Fibroblast of skin of abdomen (primary cell): ENCODE measurements around the gene KRAS.
A peak's percentile ranks its signal among the peaks of the same experiment; 100 is the strongest.

ENCODE experiments used
- DNase-seq: peaks from one replicate; pipeline ENCODE4 v3.0.0-alpha.2; 2013

The KRAS gene

DNA sequence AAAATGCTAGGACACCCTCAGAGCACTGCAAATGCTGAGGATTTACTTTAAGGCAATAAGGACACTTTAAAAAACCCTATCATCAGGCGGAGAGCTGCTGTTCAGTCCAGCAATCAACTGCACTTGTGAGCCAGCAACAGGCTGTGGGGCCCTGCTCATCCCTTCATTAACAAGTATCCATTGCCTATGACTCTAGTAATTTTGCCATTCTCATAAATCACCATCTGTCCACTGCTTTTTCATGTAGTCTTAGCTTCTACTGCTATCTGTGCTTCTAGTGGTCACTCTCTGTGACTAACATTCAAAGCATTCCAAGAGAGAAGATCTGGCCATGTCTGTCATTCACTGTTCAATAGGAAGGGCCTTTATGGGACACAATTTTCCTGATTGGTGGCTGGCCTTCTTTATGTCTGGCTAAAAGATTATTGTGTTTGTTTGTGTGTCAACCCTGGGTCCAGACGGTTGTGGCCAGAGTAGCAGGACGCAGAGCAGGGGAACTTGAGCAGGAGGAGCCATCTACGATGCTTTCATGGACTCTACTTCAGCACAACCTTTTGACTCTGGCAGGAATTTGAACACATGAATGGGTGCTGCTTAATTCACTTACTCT lies 3.6 kb upstream of the KRAS start:
- peak; percentile 59 for DNase-seq

- DNase-seq, result no peak
Observed at GRCh38 chr12:25253371-25254068, 2.8 kb upstream of the KRAS start.

GRCh38 chr12:25252946-25253345 lies 2.2 kb upstream of the KRAS start:
- no peak for DNase-seq

DNA sequence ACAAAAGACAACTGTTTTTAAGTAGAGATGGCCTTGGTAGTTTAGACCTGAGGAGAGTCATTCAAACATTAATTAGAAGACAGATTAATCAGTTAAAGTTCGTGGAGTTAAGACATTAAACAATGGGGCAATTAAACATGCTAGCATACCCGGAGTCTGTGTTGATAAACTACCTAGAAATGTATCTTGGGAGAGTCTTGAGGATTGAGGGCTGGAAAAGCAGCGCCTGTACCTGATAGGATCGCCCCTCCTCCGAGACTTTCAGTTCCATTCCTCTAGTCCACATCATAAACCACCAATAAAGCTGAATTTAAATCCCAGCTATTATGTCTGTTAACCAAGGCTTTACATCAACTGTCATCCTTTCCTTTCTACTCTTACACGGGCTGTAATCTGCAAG lies 1.0 kb upstream of the KRAS start:
- DNase-seq, result no peak

- DNase-seq, result no peak
Observed at GRCh38 chr12:25249931-25250738, 594 bp downstream of the KRAS start.

DNA sequence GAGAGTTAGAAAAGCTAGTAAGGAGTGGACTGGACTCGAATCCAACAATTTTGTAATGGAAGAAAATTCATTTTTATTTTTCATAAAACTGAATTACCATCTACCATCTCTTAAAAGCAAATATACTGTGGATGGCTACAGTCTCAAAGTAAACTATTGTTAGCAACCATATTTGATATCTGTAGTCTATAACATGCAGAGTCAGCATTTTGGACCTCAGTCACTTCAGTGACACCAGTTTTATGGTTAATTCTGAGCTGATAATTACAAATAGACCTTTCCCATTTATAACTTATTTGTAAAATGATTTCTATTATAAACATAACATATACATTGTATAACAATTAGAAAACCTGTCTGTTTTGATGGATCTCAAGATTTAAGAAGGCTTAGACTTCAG lies 2.0 kb downstream of the KRAS start:
- no peak for DNase-seq

DNA sequence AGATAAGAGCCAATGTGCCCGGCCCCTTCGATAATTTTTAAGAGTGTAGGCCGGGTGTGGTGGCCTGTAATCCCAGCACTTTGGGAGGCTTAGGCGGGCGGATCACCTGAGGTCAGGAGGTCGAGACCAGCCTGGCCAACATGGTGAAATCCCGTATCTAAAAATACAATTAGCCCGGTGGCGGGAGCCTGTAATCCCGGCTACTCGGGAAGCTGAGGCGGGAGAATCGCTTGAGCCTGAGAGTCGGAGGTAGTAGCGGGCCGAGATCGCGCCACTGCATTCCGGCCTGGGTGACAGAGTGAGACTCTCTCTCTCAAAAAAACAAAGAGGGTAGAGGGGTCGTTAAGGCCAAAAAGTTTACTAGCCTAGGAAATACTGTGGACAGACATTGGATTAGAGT lies 2.6 kb downstream of the KRAS start:
- no peak for DNase-seq

DNA sequence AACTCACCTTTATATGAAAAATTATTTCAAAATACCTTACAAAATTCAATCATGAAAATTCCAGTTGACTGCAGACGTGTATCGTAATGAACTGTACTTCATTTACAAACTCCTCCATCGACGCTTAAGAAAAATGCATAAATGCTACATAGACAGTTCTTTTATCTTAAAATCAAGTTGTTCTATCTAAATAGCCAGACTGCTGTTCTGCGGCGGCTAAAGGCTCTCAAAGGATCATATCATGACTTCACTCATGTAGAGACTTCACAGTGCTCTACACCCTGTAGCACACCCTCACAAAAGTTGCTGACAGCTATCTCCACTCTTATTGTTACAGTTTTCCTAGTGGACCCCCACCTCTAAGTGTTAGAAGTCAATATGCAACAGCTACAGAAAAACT lies 5.2 kb downstream of the KRAS start:
- DNase-seq, result no peak

DNA sequence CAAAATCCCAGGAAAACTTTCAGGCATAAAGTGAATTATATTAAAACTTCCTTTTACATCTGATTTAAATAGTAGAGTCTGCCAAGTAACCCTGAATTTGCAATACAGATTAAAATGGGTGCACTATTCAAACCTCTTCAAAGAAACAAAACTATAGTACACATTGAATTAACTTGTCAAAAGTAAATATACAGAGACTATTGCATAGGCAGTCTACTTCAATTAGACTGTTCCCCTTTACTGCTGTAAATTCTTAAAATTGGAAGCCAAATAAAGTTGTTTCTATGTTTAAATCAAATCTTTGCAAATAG lies 7.1 kb downstream of the KRAS start:
- no peak for DNase-seq

- DNase-seq, result no peak
Observed at GRCh38 chr12:25242981-25243679, 7.6 kb downstream of the KRAS start.

DNA sequence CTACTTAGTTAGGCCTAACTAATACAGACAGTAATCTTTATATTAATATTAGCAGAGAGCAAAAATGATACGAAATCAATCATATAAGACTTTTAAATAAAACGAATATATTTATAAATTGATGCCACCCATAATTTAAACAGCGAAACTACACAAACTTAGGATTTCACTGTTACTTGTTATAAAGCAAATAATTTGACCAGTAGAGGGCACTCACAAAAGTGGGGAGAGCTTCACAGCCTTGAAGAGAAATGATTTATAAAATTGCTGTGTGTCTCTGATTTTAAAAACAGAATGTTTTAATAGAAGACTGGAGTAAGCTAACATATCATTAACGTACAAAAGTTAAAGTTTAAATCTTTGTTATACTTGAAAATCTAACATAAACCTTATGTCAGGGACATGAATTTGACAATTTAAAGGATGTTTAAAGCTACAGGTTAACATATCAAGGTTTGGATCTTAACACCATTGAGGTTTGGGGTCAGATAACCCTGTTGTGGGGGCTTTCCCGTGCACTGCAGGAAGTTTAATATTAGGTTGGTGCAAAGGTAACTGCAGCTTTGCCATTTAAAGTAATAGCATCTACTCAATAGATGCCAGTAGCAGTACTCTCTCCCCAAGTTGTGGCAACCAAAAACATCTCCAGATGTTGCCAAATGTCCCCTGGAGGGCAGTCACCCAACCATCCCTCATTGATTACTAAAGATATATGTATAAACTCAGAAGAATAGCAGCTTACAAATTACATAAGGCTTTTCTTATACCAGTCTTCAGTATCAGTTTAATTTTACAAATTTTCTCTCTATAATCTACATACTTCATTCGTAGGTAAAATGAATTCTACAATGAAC lies 9.3 kb downstream of the KRAS start:
- DNase-seq, result peak; percentile 60

DNA sequence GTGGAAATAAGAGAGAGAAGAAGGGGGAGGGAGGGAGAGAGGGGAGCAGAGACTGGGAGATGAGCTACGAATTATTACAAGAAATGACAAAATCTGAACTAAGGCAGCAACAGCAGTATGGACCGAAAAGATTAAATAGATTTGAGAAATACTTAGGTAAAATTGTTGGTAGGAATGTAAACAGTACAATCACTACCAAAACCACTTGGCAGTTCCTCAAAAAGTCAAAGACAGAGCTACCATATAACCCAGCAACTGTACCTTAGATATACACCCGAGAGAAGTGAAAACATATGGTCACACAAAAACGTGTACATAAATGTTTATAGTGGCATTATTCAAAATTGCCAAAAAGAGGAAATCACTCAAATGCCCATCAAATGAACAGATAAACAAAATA lies 14.1 kb downstream of the KRAS start:
- DNase-seq, result no peak

DNA sequence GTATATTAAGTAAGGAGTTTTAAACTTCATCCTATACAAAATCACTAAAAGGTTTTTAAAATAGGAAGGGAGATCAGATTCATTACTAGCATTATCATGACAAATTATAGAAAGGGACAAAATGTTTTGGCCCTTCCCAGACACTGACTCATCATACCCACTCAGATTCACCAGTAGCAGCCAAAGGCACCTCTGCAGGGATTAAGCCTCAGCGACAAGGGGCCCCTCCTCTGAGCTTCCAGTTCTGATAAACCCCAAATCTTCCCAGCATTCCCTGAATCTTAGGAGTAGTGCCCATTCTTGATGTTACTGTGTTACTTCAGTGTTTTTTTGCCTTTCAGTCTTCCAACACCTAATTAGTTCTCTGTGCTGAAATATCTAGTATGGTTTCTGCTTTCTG lies 14.5 kb downstream of the KRAS start:
- peak; percentile 17 for DNase-seq

- DNase-seq, result no peak
Observed at GRCh38 chr12:25213338-25213737, 37.4 kb downstream of the KRAS start.

DNA sequence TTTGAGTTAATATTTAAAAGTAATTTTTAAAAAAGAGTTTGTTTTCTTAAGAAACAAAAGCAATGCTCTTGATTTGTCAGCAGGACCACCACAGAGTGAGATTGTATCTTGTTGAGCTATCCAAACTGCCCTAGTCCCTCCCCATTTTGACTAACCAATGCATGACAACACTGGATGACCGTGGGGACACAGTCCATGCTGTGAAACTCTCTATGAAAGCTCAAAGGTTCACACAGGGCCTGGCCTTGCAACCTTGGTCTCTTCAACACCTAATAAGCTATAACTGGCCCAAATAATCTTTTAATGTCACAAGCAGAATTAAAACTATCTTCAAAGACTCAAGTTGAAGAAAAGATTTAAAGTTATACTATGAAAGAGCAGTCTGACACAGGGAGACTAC lies 42.2 kb downstream of the KRAS start:
- DNase-seq, result no peak

GRCh38 chr12:25207846-25208245 lies 42.9 kb downstream of the KRAS start:
- no peak for DNase-seq

DNA sequence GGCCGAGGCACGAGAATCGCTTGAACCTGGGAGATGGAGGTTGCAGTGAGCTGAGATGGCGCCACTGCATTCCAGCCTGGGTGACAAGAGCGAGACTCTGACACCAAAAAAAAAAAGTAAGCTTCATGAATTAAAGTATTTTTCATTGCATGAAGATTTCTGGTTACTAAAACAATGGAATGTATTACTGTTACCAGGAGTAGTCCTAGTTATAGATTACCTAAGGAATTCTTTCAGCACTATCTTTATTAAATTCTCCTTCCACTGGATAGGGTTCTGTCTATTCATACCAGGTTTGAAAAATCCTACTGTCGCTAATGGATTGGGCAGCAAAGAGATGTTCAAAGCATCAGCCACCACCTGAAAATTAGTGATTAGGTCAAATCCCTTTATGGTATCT lies 43.3 kb downstream of the KRAS start:
- DNase-seq, result no peak

GRCh38 chr12:25202137-25202536 lies 48.6 kb downstream of the KRAS start:
- DNase-seq, result no peak

DNA sequence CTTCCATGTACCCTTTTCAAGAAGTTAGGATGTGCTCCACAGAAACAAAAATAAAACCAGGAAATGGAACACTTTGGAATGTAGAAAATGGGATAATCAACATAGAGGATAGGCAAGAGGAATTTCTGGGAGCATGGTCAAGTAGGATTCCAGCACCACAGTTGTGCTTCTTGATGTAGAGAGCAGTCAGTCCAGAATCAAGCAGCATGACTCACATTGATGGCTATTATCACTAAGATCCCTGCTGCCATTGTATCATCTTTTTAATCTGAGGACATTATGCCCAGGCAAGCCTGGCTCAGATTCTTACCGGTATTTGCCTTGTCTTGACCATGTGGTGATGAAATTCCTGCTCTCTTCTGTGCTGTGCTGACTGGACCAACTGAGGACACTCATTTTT lies 50.0 kb downstream of the KRAS start:
- peak; percentile 67 for DNase-seq

- no peak for DNase-seq
Observed at GRCh38 chr12:25197608-25198007, 53.1 kb downstream of the KRAS start.

- peak; percentile 92 for DNase-seq
Observed at GRCh38 chr12:25195056-25195971, 55.4 kb downstream of the KRAS start, which contains the start of the genes DNAI7 and ETFRF1. TSS of gene DNAI7 (minus strand) at chr12:25195160. CDS start at chr12:25195078, 82 bp downstream. TSS of gene ETFRF1 (plus strand) at chr12:25195237. CDS start at chr12:25203957, 8,720 bp downstream.
